Inflammatory macrophage treated with lipopolysaccharide for 1 hour (primary cell): ENCODE results near the gene PARD3.
"Not testable (repeated sequence)": the region's sequence is repeated elsewhere in the genome, so short reads cannot be mapped to it uniquely, and the experiment has no call there.

Experiments
- DNase-seq, 2 donors: peaks; one replicate each; pipeline ENCODE4 v3.0.0-alpha.2; 2020 to 2022

PARD3 gene

DNA sequence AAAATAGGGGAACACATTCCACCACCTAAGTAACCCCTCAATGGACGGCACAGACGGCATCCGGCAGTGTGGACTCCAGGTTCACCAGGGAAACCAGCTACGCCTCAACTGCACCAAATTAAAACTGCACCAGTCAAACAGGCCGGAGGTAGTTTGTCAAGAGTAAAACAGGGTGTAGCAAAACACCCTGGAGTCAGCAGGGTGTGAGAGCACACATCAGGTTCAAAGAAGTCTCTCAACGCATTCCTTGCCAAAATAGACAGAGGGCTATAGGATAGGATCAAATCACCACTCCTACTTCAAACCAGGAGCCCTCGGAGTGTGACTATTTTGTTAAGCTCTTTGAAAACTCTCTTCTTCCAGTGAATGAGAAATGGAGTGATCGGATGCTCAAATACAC lies 135.9 kb downstream of the PARD3 start:
- no peak for DNase-seq

DNA sequence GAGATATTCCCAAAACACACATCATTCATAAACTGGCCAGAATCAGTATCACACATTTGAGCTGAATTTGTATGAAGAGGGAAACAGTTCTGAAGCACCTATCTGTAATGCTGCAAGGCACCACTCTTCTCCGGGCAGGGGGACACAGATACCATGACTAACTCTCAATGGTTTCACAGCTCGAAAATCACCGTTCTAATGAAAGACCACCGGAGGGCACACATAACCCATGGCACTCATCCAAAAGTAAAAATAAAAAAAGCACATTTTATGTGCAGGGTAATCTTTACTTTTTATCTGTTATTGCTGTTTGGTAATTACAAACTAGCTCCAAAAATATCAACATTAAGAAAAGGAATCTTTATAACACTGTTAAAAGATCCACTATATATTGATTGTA lies 137.5 kb downstream of the PARD3 start:
- DNase-seq = no peak

DNA sequence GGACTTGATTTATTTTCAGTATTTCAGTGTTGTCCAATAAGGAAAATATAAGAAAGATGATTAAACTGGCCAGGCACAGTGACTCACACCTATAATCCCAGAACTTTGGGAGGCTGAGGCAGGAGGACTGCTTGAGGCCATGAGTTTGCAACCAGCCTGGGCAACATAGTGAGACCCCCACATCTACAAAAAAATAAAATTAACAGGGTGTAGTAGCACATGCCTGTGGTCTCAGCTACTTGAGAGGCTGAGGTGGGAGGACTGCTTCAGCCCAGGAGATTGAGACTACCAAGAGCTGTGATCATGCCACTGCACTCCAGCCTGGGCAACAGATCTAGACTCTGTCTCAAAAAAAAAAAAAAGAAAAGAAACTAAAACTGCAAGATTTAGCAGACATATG lies 138.0 kb downstream of the PARD3 start:
- no peak for DNase-seq

DNA sequence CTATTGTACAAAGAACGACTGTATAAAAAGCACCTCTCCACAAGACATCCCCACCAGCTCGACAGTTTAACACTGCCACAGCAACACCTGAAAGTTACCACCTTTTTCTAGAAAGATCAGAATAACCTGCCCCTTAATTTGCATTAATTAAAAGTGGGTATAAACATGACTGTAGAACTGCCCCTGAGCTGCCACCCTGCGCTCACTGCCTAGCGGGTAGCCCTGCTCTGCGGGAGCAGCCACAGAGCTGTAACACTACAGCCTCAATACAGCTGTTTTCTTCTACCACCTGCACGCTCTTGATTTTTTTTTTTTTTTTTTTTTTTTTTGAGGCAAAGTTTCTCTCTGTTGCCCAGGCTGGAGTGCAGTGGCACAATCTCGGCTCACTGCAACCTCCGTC lies 140.9 kb downstream of the PARD3 start:
- no peak for DNase-seq

DNA sequence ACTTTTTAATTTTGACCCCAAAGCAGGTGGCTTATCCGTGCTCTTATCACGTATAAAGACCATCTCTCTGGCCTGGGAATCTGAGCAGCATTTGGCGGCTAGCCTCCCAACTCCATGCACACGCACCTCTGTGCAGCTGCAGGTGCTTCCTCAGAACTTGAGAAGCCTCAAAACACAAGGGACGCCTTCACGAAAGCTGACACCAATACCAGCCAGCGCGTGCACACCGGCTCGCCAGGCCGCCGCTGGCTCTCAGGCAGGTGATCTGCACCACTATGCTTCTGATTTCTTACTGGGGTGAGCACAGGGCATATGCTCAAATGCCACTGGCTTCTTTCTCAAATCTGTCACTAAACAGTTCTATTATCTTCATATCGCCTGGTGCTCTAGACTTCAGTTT lies 145.0 kb downstream of the PARD3 start:
- no peak for DNase-seq

DNA sequence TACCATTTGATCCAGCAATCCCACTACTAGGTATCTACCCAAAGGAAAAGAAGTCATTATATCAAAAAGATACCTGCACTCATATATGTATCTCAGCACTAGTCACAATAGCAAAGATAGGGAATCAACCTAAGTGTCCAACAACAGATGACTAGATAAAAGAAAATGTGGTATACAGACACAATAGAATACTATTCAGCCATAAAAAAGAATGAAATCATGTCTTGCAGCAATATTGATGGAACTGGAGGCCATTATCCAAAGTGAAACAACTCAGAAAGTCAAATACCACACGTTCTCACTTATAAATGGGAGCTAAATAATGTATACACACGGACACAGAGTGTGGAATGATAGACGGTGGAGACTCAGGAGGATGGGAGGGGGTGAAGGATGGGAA lies 146.0 kb downstream of the PARD3 start:
- DNase-seq = no peak

DNA sequence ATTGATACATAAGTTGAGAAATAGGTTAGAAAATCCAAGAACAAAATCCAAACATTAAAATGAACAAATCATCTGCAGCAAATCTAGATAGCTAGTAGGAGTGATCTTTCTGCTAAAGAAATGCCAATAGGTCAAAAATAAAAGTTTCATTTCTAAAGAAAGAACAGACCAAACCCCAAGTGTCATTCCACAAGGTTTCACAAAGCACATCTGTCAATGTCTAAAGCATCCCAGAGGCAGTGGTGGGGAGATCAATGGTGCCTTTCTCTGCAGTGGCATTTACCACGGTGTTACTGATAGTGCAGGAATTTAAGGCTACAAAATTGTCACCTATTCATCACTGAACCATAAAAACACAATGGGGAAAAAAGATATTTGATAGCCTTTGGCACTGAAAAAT lies 147.9 kb downstream of the PARD3 start:
- no peak for DNase-seq

DNA sequence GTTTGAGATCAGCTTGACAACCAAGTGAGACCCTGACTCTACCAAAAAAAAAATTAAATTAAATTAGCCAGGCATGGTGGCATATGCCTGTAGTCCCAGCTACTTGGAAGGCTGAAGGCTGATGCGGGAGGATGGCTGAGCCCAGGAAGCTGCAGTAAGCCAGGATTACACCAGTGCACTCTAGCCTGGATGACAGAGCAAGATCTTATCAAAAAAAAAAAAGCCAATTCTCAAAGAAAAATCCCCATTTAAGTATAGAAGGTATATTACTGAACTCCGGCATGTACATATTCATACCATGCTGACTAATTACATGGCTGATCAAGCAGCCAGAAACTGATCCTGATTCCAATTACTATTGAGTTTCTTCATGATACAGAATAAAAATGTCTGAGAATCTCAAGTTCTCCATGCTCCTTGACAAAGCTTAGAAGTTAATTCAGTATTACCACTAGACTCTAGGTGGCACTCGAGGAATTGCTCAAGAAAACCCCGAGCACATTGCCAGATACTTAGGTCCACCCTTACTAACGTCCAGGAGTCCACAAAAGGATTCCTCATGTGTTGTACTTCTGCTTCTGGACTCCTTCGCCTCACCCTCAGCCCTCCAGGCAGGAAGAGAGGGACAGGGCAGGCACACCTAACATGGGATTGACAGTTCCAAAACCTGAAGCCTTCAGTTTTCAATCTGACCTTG lies 148.9 kb downstream of the PARD3 start:
- DNase-seq = peak; percentile 37 to 45

DNA sequence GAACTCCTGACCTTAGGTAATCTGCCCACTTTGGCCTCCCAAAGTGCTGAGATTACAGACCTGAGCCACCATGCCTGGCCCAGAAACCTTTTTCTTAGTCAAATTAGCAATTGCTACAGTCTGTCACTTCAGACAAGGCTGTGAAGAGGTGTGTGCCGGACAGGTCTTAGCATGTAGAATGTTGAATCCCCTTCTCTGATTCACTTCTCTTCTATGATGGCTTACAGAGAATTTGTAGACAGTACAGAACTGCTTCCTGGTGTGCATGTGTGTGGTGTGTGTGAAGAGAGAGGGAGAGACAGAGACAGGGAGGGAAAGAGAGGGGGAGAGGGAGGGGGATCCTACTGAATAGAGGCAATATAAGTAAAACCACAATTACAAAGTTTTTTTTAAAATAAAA lies 150.4 kb downstream of the PARD3 start:
- no peak for DNase-seq

DNA sequence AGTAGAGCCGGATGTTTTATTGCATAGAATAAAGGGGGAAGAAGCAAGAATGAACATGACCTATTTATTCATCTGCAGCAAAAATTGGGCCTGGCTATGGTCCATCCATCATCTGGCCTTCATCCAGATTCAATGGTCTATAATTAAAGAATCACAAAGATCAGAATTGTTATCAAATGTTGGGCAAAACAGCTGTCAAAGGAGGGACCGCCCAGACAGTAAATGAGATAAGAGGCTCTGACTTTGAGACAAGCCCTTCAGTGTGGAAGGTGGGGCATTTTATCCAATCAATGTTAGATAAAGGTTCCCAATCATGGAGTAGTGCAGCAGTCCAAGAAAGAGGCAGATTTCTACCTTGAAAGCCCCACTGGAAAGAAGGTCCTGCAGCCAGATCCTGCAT lies 153.5 kb downstream of the PARD3 start:
- DNase-seq = no peak

DNA sequence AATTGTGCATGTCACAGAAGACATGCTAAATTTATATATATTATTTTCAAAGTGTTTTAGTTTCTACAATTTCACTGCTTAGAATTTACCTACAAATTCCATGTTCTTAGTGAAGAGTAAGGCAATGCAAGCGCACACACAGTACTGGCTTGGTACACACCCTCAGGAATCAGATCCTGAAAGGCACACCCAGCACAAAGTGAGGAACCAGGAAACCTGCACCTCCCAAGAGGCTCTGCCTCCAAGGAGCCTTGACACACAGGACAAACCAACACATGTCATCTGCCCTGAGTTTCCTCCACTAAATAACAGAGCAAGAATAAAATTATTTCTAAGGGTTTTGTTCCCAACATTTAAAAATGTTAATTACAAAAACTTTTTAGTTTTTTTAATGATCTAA lies 156.2 kb downstream of the PARD3 start:
- no peak for DNase-seq

DNA sequence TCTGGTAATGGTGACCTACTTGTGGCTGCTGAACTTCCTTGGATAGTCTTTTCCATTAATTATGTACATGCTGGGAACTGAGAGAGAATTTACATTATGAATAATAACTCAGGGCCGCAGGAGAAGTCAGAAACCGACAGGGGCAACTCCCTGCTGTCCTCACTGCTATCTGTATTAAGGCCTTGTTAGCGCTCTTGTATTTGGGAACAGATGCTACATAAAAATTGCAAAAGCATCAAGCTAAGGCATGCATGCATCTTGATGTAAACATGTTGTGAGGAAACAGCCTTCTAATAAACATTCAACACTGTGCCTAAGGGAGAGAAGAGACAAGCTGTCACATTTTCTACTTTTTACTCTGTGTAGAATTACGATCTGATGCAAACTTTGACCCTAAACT lies 158.4 kb downstream of the PARD3 start:
- DNase-seq = no peak

DNA sequence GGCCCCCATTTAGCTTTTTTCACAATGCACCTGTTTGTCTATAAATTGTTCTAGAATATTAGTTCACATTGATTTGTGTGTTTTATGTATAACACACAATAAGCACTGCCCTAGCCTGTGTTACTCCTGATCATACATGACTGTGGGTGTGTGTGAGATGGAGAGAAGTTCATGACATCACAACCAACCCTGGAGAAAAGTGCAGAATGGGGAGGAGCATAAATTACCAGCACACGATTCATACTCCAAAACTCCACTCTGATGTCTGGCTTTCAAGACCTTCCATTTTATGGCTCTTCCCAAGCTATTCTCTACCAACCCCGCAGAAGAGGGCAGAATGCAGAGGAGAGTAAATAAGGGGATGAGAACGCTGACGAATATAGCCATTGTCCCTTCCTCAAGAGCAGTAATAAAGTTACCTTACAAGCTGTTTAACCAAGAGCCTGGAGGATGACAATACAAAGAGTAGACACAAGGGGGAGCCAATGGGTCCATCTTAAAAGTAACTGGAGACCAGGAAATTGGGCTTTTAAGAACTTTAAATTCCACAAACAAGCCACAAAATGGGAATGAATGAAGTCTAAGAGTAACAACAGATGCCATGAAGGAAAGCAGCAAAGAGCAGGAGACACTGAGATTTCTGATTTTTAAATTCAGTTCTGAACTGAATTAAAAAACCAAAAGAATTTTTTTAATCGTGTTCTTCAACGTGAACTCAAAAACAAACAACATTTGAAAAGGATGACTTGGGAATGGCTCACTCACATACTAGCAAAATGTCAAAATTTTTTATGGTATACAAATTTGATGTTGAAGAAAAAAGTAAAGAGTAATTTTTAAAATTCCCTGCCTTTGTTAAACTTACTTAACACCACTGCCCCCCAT lies 159.6 kb downstream of the PARD3 start:
- DNase-seq = peak; percentile 25 to 82

DNA sequence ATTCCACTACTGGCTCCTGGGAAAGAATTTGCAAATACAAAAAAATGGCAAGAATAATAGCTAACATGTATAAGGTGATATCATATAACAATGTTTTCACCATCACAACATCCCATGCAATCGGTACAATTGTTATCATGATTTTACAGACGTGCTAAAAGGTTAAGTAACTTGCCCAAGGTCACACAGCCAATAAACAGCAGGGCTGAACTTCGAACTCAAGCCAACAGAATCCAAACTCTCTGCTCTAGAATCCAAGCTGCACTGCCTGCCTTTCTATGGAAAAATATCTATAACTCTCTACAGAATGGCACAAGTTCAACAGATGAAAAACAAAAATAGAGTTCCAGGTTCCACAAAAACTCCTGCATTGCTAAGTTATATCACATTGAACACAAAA lies 160.9 kb downstream of the PARD3 start:
- no peak for DNase-seq

DNA sequence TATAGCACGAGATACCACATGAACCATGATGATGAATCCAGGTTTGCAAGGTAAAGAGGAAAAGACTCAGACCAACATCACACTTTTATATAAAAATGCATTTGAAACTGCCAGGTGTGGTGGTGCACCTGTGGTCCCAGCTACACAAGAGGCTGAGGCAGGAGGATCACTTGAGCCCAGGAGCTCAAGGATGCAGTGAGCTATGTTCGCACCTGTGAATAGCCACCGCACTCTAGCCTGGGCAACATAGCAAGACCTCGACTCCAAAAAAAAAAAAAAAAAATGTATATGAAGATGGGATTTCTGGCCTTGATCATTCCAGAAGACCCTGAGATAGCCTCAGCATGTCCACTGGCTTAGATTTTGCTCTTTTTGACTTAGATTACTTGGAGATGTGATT lies 161.6 kb downstream of the PARD3 start:
- no peak for DNase-seq

DNA sequence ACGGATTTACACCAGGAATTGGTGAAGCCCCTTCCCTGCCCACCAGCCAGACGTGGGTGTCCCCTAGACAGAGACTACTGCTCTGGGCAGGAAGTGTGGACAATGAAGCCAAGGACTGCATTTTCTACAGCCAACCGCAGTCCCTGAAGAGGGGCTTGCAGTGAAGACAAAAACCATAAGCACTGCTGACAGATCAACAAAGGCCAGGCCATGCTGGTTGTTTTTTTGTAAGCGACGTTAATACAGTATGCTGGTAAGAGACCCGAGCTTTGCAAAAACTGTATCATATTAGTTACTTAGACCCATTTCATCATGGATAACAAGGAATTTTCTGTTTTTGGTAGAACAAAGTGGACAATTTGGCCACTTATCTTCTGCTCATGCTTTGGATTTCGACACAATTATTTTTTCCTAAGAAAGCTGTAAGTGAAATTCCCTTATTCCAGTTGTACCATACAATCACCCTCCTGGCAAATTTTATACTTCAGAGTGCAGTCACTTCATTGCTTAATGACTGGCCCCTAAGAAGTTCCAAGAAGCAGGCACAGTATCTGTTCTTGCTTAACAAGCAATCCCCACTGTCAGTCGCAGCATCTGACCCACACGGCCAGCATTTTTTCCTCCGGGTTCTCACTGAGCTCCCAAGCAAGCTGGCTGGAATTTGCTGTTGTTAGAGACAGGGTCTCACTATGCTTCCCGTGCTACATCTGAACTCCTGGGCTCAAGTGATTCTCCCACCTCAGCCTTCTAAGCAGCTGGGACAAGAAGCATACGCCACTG lies 163.5 kb downstream of the PARD3 start:
- DNase-seq = no peak

DNA sequence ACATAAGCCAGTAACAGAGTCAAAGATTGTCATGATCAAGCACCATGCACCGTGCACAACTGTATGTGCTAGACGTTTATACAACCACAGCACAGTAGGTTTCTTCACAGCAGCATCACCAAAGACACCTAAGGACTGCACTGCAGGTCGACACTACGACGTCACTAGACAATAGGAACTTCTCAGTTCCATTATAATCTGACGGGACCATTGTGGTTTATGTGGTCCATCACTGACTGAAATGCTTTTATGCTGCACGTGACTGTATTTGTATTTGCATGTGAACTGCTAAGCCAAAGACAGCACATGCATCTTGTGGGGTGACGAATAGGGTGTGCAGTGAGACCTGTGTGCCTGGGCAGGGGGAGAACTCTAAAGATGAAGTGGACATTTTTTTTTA lies 164.9 kb downstream of the PARD3 start:
- no peak for DNase-seq

DNA sequence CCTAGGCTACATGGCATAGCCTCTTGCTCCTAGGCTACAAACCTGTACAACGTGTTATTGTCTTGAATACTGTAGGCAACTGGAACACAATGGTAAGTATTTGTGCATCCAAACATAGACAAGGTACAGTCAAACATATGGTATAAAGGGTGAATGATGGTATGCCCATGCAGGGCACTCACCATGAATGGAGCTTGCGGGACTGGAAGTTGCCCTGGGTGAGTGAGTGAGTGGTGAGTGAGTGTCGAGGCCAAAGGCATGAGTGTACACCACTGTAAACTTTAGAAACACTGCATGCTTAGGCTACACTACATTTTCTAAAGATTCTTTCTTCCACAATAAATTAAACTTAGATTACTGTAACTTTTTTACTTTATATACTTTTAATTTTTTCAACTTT lies 165.7 kb downstream of the PARD3 start:
- DNase-seq = no peak

DNA sequence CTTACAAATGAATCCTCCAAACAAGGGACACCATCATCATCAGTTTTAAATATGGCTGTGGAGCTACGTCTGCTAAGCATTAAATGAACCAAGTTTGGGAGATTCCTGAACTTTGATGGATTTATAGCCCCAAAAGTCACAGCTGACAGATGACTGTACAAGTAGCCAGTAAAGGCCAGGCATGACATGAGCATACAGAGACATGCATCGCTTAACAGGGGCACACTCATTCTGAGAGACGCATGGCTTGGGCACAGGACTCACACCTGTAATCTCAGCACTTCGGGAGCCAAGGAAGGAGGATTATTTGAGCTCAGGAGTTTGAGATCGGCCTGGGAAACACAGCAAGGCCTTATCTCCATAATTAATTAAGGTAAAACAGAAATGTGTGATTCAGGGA lies 166.2 kb downstream of the PARD3 start:
- DNase-seq = no peak

DNA sequence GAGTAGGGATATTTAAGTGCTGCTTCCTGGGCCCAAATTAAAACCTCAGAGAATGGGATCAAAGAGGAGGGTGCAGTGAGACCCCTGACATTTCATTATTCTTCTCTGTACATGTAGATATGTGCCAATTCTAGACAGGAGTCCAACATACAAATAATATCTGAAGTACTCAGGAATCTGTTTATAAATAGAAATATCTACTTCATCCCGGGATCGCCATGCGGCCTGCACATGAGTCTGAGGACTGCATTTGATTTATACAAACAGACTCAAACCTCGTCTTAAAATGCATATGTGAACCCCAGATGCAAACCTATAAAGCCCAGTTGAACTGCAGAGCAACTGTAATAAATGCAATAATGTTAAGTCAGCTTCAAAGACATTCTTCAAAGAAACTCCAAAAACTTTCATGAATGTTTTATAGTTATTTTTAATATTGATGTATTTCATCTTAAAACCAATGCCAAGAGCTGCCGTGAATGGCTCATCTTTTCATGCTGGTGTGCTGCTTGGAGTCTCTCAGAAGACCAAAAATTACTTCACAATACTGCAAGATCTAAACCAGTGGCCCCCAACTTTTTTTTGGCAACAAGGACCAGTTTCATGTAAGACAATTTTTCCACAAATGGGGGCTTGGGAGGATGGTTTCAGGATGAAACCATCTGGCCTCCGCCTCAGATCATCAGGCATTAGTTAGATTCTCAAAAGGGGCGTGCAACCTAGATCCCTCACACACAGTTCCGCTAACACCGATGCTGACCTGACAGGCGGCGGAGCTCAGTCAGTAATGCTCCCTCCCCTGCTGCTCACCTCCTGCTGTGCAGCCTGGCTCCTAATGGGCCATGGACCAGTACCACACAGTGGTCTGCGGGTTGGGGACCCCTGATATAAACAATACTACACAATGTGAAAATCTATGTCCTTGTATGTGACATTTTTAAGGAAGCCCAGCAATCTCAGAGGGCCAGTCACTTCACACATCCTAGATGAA lies 166.9 kb downstream of the PARD3 start:
- DNase-seq = no peak

DNA sequence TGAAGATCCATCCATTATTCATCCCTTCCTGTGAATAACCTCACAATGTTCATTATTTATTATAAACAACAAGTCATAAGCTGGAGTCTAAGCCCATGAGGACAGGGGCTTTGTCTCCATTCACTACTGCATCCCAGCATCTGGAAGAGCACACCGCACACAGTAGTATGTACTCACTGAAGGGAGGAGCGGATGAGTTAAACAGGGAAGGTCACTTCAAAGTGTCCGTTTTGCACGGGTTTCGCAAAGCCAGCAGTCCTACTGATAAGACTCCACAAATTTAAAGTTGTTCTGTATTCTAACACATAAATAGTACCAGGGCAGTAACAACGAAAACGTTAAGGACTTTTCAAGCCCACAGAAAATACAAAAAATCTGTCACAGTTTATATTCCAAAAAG lies 167.9 kb downstream of the PARD3 start:
- no peak for DNase-seq

DNA sequence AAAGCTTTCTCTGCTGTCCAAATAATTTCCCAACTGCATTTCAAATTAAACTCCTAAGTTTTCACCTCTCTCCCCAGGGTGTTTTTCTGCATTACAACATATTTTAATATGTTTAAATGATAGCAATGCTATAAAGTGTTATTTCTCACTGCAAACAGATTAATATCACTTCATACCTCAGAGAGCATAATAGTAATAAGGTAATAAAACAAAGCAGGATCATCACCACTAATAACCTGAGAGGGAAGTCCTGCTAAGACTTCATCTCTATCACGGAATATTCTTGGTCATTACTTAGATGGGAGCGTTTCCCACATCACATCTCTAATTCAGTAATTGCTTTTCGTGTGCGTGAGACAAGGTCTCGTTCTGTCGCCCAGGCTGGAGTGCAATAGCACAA lies 168.8 kb downstream of the PARD3 start:
- no peak for DNase-seq

DNA sequence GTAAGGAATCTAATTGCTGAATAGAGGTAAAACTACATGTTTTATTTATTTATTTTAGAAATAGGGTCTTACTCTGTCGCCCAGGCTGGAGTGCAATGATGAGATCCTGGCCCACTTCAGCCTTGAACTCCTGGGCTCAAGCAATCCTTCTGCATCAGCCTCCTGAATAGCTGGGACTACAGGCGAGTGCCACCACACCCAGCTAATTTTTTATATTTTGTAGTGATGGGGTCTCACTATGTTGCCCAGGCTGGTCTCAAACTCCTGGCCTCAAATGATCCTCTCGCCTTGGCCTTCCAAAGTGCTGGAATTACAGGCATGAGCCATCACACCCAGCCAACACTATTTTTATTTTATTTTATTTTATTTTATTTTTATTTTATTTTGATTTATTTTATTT lies 170.3 kb downstream of the PARD3 start:
- not testable (repeated sequence) for DNase-seq
